ENCODE measurements around the gene C10orf71. TPM values are rescaled to one million over a fixed set of nuclear protein-coding genes. Genes with fewer than 3 reads are reported as not detected.

The C10orf71 gene
- total and polyA plus RNA-seq, 3 donors from 2014 or later, result 0.08 to 0.79 (median 0.12) TPM

- WGBS, 2 donors, result 92 to 94% methylated on average over 4 of the region's 4 CpGs
- no peaks in the 10 kb centered on the region for H3K4me1 ChIP-seq
- no peak overlapping the region for H3K27ac ChIP-seq
- H3K9me3 ChIP-seq, result no peaks in the 10 kb centered on the region
- H3K4me3 ChIP-seq, result no peak overlapping the region
- no peak for TF ChIP-seq POLR2A (IDR thresholded peaks at IDR 0.05)
- TF ChIP-seq, protein P1, sequence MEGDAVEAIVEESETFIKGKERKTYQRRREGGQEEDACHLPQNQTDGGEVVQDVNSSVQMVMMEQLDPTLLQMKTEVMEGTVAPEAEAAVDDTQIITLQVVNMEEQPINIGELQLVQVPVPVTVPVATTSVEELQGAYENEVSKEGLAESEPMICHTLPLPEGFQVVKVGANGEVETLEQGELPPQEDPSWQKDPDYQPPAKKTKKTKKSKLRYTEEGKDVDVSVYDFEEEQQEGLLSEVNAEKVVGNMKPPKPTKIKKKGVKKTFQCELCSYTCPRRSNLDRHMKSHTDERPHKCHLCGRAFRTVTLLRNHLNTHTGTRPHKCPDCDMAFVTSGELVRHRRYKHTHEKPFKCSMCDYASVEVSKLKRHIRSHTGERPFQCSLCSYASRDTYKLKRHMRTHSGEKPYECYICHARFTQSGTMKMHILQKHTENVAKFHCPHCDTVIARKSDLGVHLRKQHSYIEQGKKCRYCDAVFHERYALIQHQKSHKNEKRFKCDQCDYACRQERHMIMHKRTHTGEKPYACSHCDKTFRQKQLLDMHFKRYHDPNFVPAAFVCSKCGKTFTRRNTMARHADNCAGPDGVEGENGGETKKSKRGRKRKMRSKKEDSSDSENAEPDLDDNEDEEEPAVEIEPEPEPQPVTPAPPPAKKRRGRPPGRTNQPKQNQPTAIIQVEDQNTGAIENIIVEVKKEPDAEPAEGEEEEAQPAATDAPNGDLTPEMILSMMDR (IDR thresholded peaks at IDR 0.05), result no peak
- H3K27me3 ChIP-seq, result no peaks in the 10 kb centered on the region
- H3K36me3 ChIP-seq (ENCODE audit: low read depth, missing control alignments), result no peaks in the 10 kb centered on the region
- no peak for DNase-seq
- intact Hi-C loops (cut with DNase I; ENCODE audit: low total_unique reads), result no loop called here
Observed at GRCh38 chr10:49276596-49276995, 22.4 kb upstream of the C10orf71 start.

DNA sequence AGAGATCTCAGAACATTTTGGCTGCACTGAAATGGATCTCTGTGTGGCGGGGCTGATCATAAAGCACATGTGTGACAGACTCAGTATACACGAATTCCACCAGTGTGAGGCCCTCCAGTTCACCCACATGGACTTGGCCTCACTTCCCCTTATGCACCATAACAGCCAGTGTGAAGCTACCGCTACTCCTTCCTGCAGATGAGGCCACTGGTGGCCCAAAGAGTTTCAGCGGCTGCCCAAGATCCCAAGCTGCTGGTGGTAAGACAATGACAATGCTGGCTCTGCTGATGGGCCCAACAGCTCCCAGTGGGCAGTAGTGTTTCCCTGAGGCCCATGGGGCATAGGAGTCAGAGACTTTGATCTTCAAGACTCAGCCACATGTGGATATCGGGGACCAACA is 21.0 kb upstream of the C10orf71 start:
- no peaks in the 10 kb centered on the region for H3K4me1 ChIP-seq
- 84 to 85% methylated on average over 5 of the region's 5 CpGs for WGBS, 2 donors
- intact Hi-C loops (cut with DNase I; ENCODE audit: low total_unique reads), result no loop called here
- no peaks in the 10 kb centered on the region for H3K9me3 ChIP-seq
- no peak overlapping the region for H3K27ac ChIP-seq
- H3K4me3 ChIP-seq, result no peak overlapping the region
- TF ChIP-seq, protein P1 (IDR thresholded peaks at IDR 0.05), result no peak
- TF ChIP-seq POLR2A (IDR thresholded peaks at IDR 0.05), result no peak
- DNase-seq, result no peak
- no peaks in the 10 kb centered on the region for H3K36me3 ChIP-seq (ENCODE audit: low read depth, missing control alignments)
- no peaks in the 10 kb centered on the region for H3K27me3 ChIP-seq

GRCh38 chr10:49278497-49278981 is 20.4 kb upstream of the C10orf71 start:
- DNase-seq, result no peak
- Histone ChIP-seq H3K4me3 (no peak overlapping the region), H3K9me3 (no peaks in the 10 kb centered on the region), H3K4me1 (no peaks in the 10 kb centered on the region), H3K27ac (no peak overlapping the region), H3K27me3 (no peaks in the 10 kb centered on the region), H3K36me3 (ENCODE audit: low read depth, missing control alignments) (no peaks in the 10 kb centered on the region)
- TF ChIP-seq, protein P1 (IDR thresholded peaks at IDR 0.05), result no peak
- TF ChIP-seq POLR2A (IDR thresholded peaks at IDR 0.05), result no peak
- intact Hi-C loops (cut with DNase I; ENCODE audit: low total_unique reads), result no loop called here
- WGBS, 2 donors, result 54 to 55% methylated on average over 7 of the region's 7 CpGs

DNA sequence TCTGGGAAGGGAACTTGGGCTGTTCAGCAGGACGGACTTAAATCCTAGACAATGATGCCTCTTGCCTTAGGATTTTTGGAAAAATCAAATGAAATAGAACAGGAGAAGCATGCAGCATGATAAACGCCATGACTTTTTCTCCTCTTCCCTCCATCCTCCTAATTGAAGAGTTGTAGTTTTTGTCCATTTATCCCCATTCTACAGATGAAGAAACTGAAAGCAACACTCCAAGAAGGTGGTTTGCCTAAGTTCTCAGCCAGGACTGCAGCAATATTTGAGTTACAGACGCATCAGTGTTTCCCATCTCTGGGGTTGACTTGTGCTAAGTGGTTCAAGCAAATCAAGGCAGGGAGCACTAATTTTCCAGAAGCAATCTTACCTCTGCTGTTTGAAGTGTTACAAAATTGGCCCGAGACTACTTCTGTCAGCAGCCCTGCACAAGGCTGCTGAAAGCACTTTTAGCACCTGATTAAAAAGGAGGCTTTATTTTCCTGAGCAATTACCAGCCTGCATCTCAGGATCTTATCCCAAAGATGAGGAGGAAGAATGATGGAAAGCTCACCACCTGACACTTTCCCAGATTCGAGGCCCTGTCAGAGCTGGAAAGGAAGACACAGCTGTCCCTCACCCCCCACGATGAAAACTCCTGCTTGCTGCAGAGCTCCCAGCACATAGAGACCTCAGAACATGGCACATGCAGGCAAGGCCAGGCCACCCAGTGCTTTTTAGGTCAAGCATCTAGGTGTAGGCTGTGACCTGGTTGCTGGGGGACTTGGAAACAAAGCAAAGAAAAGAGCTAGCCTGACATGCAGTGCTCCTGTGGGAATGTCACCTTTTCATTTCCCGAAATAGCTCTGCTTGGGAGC is 19.7 kb upstream of the C10orf71 start:
- 78 to 83% methylated on average over 7 of the region's 7 CpGs for WGBS, 2 donors
- no peak for TF ChIP-seq POLR2A (IDR thresholded peaks at IDR 0.05)
- TF ChIP-seq, protein P1 (IDR thresholded peaks at IDR 0.05), result no peak
- H3K9me3 ChIP-seq, result no peaks in the 10 kb centered on the region
- H3K27me3 ChIP-seq, result no peaks in the 10 kb centered on the region
- DNase-seq, result no peak
- intact Hi-C loops (cut with DNase I; ENCODE audit: low total_unique reads), result no loop called here
- H3K4me3 ChIP-seq, result no peak overlapping the region
- no peaks in the 10 kb centered on the region for H3K36me3 ChIP-seq (ENCODE audit: low read depth, missing control alignments)
- H3K27ac ChIP-seq, result no peak overlapping the region
- H3K4me1 ChIP-seq, result no peaks in the 10 kb centered on the region

Measured in testis (tissue), 3 donors.